ENCODE results near the gene AIFM3.
"Not testable (repeated sequence)": the region's sequence is repeated elsewhere in the genome, so short reads cannot be mapped to it uniquely, and the experiment has no call there.

- TF ChIP-seq EZH2 (IDR thresholded peaks at IDR 0.05; ENCODE audit: borderline replicate concordance, insufficient read depth, low read depth, low read length, poor library complexity, severe bottlenecking); CTCF (IDR thresholded peaks at IDR 0.05): not testable (repeated sequence)
These were observed 24.7 kb upstream of the AIFM3 start for GRCh38 chr22:20942203-20942902.
